GM10248 (cell line): Measurements from ENCODE around the gene SLC2A6.

Experiments
- CTCF ChIA-PET: fragments of 300-600 bp; sonication (Branson Sonifier 250); formaldehyde crosslinking; extraction: SDS; loops from one replicate; lab custom pipeline; 2021; ENCODE audit warnings: antibody characterized with exemption; lab: Yijun Ruan, JAX
- POLR2A ChIA-PET: fragments of 350-650 bp; sonication (Branson Sonifier 250); formaldehyde crosslinking; extraction: SDS; loops from one replicate; lab custom pipeline; 2020; ENCODE audit warnings: antibody characterized with exemption; lab: Yijun Ruan, JAX
- DNase-seq: peaks from one replicate; pipeline ENCODE4 v3.0.0; 2012; ENCODE audit errors: extremely low spot score
- CTCF ChIP-seq: IDR thresholded peaks from 2 replicates; pipeline ENCODE4 v1.5.1; 2012; ENCODE audit warnings: mild to moderate bottlenecking, low read depth; ENCODE audit errors: extremely low read depth, missing control alignments, control extremely low read depth

SLC2A6 gene

GRCh38 chr9:133441571-133441970 is 37.3 kb downstream of the SLC2A6 start:
- POLR2A ChIA-PET, result no interaction called here
- no peak for TF ChIP-seq CTCF
- CTCF ChIA-PET, result no interaction called here
- DNase-seq, result no peak

- CTCF ChIA-PET, result interaction anchor here (1.6 kb wide), 1 partner anchor 11 kb away, joined by 4 read pairs; no protein-coding TSS in a partner anchor
- peak; percentile 85 for DNase-seq
- no peak for TF ChIP-seq CTCF
- POLR2A ChIA-PET, result no interaction called here
These were observed 38.0 kb downstream of the SLC2A6 start for GRCh38 chr9:133440874-133441273.

GRCh38 chr9:133439337-133439736 is 39.6 kb downstream of the SLC2A6 start:
- no peak for TF ChIP-seq CTCF
- no peak for DNase-seq
- CTCF ChIA-PET, result interaction anchor here (1.6 kb wide), 1 partner anchor 9 kb away, joined by 4 read pairs; no protein-coding TSS in a partner anchor
- POLR2A ChIA-PET, result no interaction called here

DNA sequence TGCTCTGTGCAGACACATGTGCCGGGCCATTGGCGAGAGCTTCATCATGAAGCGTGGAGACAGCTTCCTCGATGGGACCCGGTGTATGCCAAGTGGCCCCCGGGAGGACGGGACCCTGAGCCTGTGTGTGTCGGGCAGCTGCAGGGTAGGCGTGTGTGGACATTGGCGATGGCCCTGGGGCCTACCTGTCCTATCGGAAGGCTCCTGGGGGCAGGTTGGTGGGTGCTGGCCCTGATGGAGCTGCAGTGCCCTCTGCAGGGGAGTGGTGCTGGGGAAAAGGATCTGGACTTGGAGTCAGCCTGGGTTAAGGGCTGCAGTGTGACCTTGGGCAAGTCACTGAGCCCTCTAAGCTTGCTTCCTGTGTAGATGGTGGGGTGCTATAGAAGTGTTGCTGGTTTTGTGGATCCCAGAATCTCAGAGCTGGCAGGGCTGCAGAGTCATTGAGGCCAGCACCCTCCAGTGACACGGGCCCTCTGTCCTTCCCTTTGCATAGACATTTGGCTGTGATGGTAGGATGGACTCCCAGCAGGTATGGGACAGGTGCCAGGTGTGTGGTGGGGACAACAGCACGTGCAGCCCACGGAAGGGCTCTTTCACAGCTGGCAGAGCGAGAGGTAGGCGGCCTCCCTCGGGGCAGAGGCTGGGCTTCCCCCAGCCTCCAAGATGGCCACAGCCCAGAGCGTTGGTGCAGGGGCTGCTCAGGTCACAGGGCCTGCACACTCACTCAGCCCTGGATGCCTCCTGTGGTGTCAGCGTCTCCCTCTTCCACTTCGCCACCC is 41.0 kb downstream of the SLC2A6 start:
- TF ChIP-seq CTCF, result peak; percentile 38
- DNase-seq, result peak; percentile 69
- ChIA-PET CTCF (interaction anchor here (0.9 to 1.4 kb wide), 5 partner anchors 16 to 49 kb away, joined by 3 to 5 read pairs (median 3); partner anchors contain the start of gene ADAMTS13), POLR2A (no interaction called here)

- POLR2A ChIA-PET, result no interaction called here
- DNase-seq, result no peak
- CTCF ChIA-PET, result interaction anchor here (1.1 kb wide), 1 partner anchor 15 kb away, joined by 3 read pairs; the partner anchor contains the start of gene ADAMTS13
- no peak for TF ChIP-seq CTCF
These were observed 42.2 kb downstream of the SLC2A6 start for GRCh38 chr9:133436681-133437080.

- ChIA-PET CTCF (interaction anchor here (0.9 to 1.2 kb wide), 2 partner anchors 10 to 21 kb away, joined by 3 read pairs; no protein-coding TSS in a partner anchor), POLR2A (no interaction called here)
- no peak for TF ChIP-seq CTCF
- DNase-seq, result no peak
These were observed 45.5 kb downstream of the SLC2A6 start for GRCh38 chr9:133433351-133433843.
